ELF-1 (cell line): Measurements from ENCODE around the gene TXK.

ENCODE experiments used
- DNase-seq: peaks from one replicate; pipeline ENCODE4 v3.0.0-alpha.2; 2016; ENCODE audit warnings: low read depth, low spot score

The TXK gene

GRCh38 chr4:48051078-48051477, 83.0 kb downstream of the TXK start:
- no peak for DNase-seq

- DNase-seq: no peak
These were observed 84.6 kb downstream of the TXK start for GRCh38 chr4:48049483-48049882.

- DNase-seq: no peak
These were observed 86.2 kb downstream of the TXK start for GRCh38 chr4:48047896-48048295.

GRCh38 chr4:48047421-48047844, 86.6 kb downstream of the TXK start:
- no peak for DNase-seq

- no peak for DNase-seq
These were observed 88.0 kb downstream of the TXK start for GRCh38 chr4:48046059-48046458.

GRCh38 chr4:48044298-48044697, 89.8 kb downstream of the TXK start:
- no peak for DNase-seq

GRCh38 chr4:48043504-48043903, 90.5 kb downstream of the TXK start:
- DNase-seq: no peak

- DNase-seq: no peak
These were observed 91.0 kb downstream of the TXK start for GRCh38 chr4:48042979-48043461.

GRCh38 chr4:48041535-48042137, 92.4 kb downstream of the TXK start:
- no peak for DNase-seq

GRCh38 chr4:48039561-48039960, 94.5 kb downstream of the TXK start:
- no peak for DNase-seq

GRCh38 chr4:48038666-48039065, 95.4 kb downstream of the TXK start:
- DNase-seq: no peak

GRCh38 chr4:48037117-48037462, 97.0 kb downstream of the TXK start:
- DNase-seq: no peak

- no peak for DNase-seq
These were observed 98.1 kb downstream of the TXK start for GRCh38 chr4:48035952-48036351.

GRCh38 chr4:48033825-48034413, 100.1 kb downstream of the TXK start:
- DNase-seq: no peak

GRCh38 chr4:48033412-48033811, 100.6 kb downstream of the TXK start:
- no peak for DNase-seq

GRCh38 chr4:48032721-48033120, 101.3 kb downstream of the TXK start:
- DNase-seq: no peak

- no peak for DNase-seq
These were observed 102.1 kb downstream of the TXK start for GRCh38 chr4:48031802-48032525.

GRCh38 chr4:48030470-48030869, 103.6 kb downstream of the TXK start:
- no peak for DNase-seq

- no peak for DNase-seq
These were observed 105.4 kb downstream of the TXK start for GRCh38 chr4:48028696-48029095.

- DNase-seq: no peak
These were observed 106.4 kb downstream of the TXK start for GRCh38 chr4:48027653-48028052.

GRCh38 chr4:48025005-48025404, 109.0 kb downstream of the TXK start:
- no peak for DNase-seq

GRCh38 chr4:48024522-48024921, 109.5 kb downstream of the TXK start:
- no peak for DNase-seq

- DNase-seq: no peak
These were observed 111.8 kb downstream of the TXK start for GRCh38 chr4:48022192-48022799.
